Mesenchymal stem cell (in vitro differentiated cells and primary cell): ENCODE measurements around the gene ERGIC3.

Experiments
- DNase-seq: peaks from one replicate; pipeline ENCODE4 v3.0.0-alpha.2; 2013
- H2AFZ ChIP-seq: one replicate; pipeline ENCODE4 v1.6.1; 2013; ENCODE audit warnings: low read depth, mild to moderate bottlenecking, control low read depth, inconsistent platforms, low read length, moderate library complexity
- H2AK5ac ChIP-seq: 2 replicates; pipeline ENCODE4 v1.6.1; 2013; ENCODE audit warnings: low read length, moderate library complexity, mild to moderate bottlenecking, inconsistent platforms; ENCODE audit not compliant: severe bottlenecking
- H2BK120ac ChIP-seq: one replicate; pipeline ENCODE4 v1.6.1; 2013; ENCODE audit warnings: low read depth, mild to moderate bottlenecking, inconsistent platforms, low read length, moderate library complexity
- H2BK12ac ChIP-seq, 2 experiments: one replicate each; pipeline ENCODE4 v1.6.1; 2013; ENCODE audit warnings: inconsistent platforms in 2 of 2, low read length in 2 of 2, mild to moderate bottlenecking in 2 of 2, moderate library complexity in 2 of 2, control low read depth in 1 of 2
- H2BK15ac ChIP-seq: one replicate; pipeline ENCODE4 v1.6.1; 2013; ENCODE audit warnings: mild to moderate bottlenecking, low read depth, inconsistent platforms; ENCODE audit not compliant: poor library complexity, severe bottlenecking
- H2BK5ac ChIP-seq: 2 replicates; pipeline ENCODE4 v1.6.1; 2013; ENCODE audit warnings: low read depth, mild to moderate bottlenecking, low read length, control low read depth, inconsistent platforms; ENCODE audit not compliant: poor library complexity, severe bottlenecking
- H3K14ac ChIP-seq, 2 experiments: one replicate each; pipeline ENCODE4 v1.6.1; 2013; ENCODE audit warnings: inconsistent platforms in 2 of 2, low read length in 2 of 2, control low read depth in 1 of 2, mild to moderate bottlenecking in 1 of 2, moderate library complexity in 1 of 2
- H3K18ac ChIP-seq, 2 experiments: one replicate each; pipeline ENCODE4 v1.6.1; 2013; ENCODE audit warnings: inconsistent platforms in 2 of 2, low read length in 2 of 2, control low read depth in 1 of 2, low read depth in 1 of 2, mild to moderate bottlenecking in 1 of 2
- H3K23ac ChIP-seq, 2 experiments: one replicate each; pipeline ENCODE4 v1.6.1; 2013; ENCODE audit warnings: inconsistent platforms in 2 of 2, low read length in 2 of 2, mild to moderate bottlenecking in 2 of 2, moderate library complexity in 2 of 2, control low read depth in 1 of 2
- H3K27ac ChIP-seq: 2 replicates; pipeline ENCODE4 v1.5.1; 2013; ENCODE audit warnings: mild to moderate bottlenecking, moderate library complexity, low read length, control low read depth, inconsistent platforms; ENCODE audit not compliant: poor library complexity, severe bottlenecking
- H3K27me3 ChIP-seq, 2 experiments: 2 replicates each; pipeline versions ENCODE4 v1.6.1 to v1.7.0; 2013; ENCODE audit warnings: low read length in 2 of 2, mild to moderate bottlenecking in 2 of 2, moderate library complexity in 2 of 2, control low read depth in 1 of 2, inconsistent platforms in 1 of 2; ENCODE audit not compliant: control insufficient read depth in 1 of 2, insufficient read depth in 1 of 2
- H3K36me3 ChIP-seq, 2 experiments: 2 replicates each; pipeline versions ENCODE4 v1.6.1 to v1.7.0; 2013; ENCODE audit warnings: low read length in 2 of 2, control low read depth in 1 of 2, inconsistent platforms in 1 of 2, low read depth in 1 of 2, mild to moderate bottlenecking in 1 of 2; ENCODE audit not compliant: insufficient read depth in 2 of 2, control insufficient read depth in 1 of 2
- H3K4ac ChIP-seq, 2 experiments: one replicate each; pipeline ENCODE4 v1.6.1; 2013; ENCODE audit warnings: inconsistent platforms in 2 of 2, low read length in 2 of 2, mild to moderate bottlenecking in 2 of 2, moderate library complexity in 2 of 2, control low read depth in 1 of 2, low read depth in 1 of 2
- H3K4me1 ChIP-seq: 2 replicates; pipeline ENCODE4 v1.6.1; 2013; ENCODE audit warnings: low read depth, low read length, control low read depth; ENCODE audit not compliant: control insufficient read depth, insufficient read depth
- H3K4me2 ChIP-seq: 2 replicates; pipeline ENCODE4 v1.6.1; 2013; ENCODE audit warnings: low read length, mild to moderate bottlenecking, inconsistent platforms; ENCODE audit not compliant: poor library complexity, severe bottlenecking
- H3K4me3 ChIP-seq, 2 experiments: 2 replicates each; pipeline versions ENCODE4 v1.5.1 to v1.7.0; 2013; ENCODE audit warnings: low read length in 2 of 2, mild to moderate bottlenecking in 2 of 2, control low read depth in 1 of 2, low read depth in 1 of 2; ENCODE audit not compliant: insufficient read depth in 1 of 2
- H3K79me1 ChIP-seq: replicated peaks from 2 replicates; pipeline ENCODE4 v1.6.1; 2013; ENCODE audit warnings: mild to moderate bottlenecking, control low read depth, low read length, inconsistent platforms; ENCODE audit not compliant: poor library complexity, severe bottlenecking
- H3K9ac ChIP-seq: 2 replicates; pipeline ENCODE4 v1.7.0; 2013; ENCODE audit warnings: mild to moderate bottlenecking, low read length, moderate library complexity
- H3K9me3 ChIP-seq: 2 replicates; pipeline ENCODE4 v1.7.0; 2013; ENCODE audit warnings: mild to moderate bottlenecking, low read length; ENCODE audit not compliant: control insufficient read depth
- H4K8ac ChIP-seq: one replicate; pipeline ENCODE4 v1.6.1; 2013; ENCODE audit warnings: inconsistent platforms, mild to moderate bottlenecking, low read length, moderate library complexity
- H4K91ac ChIP-seq: one replicate; pipeline ENCODE4 v1.6.1; 2013; ENCODE audit warnings: mild to moderate bottlenecking, low read length, inconsistent platforms
- WGBS: methylation state at CpG from one replicate; pipeline ENCODE4 v1.1.7; 2013; ENCODE audit warnings: mixed read lengths; 5-methylcytosine and 5-hydroxymethylcytosine counted together

Gene ERGIC3

DNA sequence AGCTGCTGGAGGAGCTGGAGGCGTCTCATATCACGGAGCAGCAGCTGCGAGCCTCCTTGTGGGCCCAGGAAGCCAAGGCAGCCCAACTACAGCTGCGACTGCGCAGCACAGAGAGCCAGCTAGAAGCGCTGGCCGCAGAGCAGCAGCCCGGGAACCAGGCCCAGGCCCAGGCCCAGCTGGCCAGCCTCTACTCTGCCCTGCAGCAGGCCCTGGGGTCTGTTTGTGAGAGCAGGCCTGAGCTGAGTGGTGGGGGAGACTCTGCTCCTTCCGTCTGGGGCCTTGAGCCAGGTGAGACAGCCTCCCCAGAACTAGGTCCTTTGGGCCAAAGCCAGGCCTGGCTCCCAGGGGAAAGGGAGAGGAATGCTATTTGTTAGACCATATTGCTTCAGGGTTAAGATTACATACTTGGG is 44.1 kb upstream of the ERGIC3 start:
- 95% methylated on average over 9 of the region's 9 CpGs for WGBS
- H3K9me3 ChIP-seq, result no peaks in the 10 kb centered on the region
- no peak overlapping the region for H4K8ac ChIP-seq
- no peak overlapping the region for H3K14ac ChIP-seq
- no peak overlapping the region for H3K18ac ChIP-seq
- H2AFZ ChIP-seq, result no peak overlapping the region
- peaks cover 74 to 96% of the 10 kb centered on the region in 2 experiments for H3K36me3 ChIP-seq
- H2BK15ac ChIP-seq, result no peak overlapping the region
- H4K91ac ChIP-seq, result no peak overlapping the region
- H3K4me1 ChIP-seq, result no peaks in the 10 kb centered on the region
- H3K23ac ChIP-seq, result no peak overlapping the region
- peak overlapping the region; percentile 78 for H3K9ac ChIP-seq
- peaks cover 26% of the 10 kb centered on the region for H3K79me1 ChIP-seq
- H2BK5ac ChIP-seq, result no peak overlapping the region
- no peak overlapping the region for H2BK120ac ChIP-seq
- DNase-seq, result no peak
- H2AK5ac ChIP-seq, result no peak overlapping the region
- H3K27me3 ChIP-seq, result no peaks in the 10 kb centered on the region
- no peak overlapping the region for H3K4me2 ChIP-seq
- H3K27ac ChIP-seq, result no peak overlapping the region
- H3K4ac ChIP-seq, result no peak overlapping the region
- no peak overlapping the region for H2BK12ac ChIP-seq
- H3K4me3 ChIP-seq, result no peak overlapping the region

DNA sequence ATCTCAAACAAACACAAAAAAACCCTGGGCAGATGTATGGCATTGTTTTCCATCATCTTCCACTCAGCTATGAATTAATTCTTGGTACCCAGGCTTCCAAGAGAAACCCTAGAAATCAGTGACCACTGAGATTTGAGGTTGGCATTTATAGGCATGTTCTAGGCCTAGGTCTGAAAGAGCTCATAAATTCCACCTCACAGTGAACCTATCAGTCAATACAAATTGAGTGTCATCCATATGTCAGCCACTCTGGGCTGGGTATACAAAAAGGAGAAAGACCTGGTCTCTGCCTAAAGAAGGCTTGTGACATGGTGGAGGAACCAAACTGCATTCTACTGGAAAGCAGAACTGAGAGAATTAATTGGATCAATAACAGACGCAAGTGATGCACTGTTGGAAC is 42.6 kb upstream of the ERGIC3 start:
- Histone ChIP-seq H3K4me3 (no peak overlapping the region), H2BK12ac (no peak overlapping the region), H3K36me3 (peaks cover 77 to 96% of the 10 kb centered on the region in 2 experiments), H3K9me3 (no peaks in the 10 kb centered on the region), H3K27me3 (no peaks in the 10 kb centered on the region), H4K8ac (no peak overlapping the region), H3K9ac (no peak overlapping the region), H2BK15ac (no peak overlapping the region), H3K79me1 (peaks cover 26% of the 10 kb centered on the region), H2AK5ac (no peak overlapping the region), H4K91ac (no peak overlapping the region), H3K23ac (no peak overlapping the region), H3K27ac (no peak overlapping the region), H2BK120ac (no peak overlapping the region), H2AFZ (no peak overlapping the region), H3K4me1 (no peaks in the 10 kb centered on the region), H3K4me2 (no peak overlapping the region), H2BK5ac (no peak overlapping the region), H3K4ac (no peak overlapping the region), H3K18ac (no peak overlapping the region), H3K14ac (no peak overlapping the region)
- DNase-seq, result no peak
- 95% methylated on average over 1 of the region's 1 CpG for WGBS

DNA sequence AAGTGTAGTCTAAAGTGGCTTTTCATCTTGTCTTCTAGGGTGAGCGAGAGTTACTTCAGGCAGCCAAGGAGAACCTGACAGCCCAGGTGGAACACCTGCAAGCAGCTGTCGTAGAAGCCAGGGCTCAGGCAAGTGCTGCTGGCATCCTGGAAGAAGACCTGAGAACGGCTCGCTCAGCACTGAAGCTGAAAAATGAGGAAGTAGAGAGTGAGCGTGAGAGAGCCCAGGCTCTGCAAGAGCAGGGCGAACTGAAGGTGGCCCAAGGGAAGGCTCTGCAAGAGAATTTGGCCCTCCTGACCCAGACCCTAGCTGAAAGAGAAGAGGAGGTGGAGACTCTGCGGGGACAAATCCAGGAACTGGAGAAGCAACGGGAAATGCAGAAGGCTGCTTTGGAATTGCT is 39.5 kb upstream of the ERGIC3 start:
- Histone ChIP-seq H3K4me1 (peaks cover 3% of the 10 kb centered on the region), H3K14ac (no peak overlapping the region), H3K18ac (no peak overlapping the region), H2BK12ac (no peak overlapping the region), H3K79me1 (peaks cover 41% of the 10 kb centered on the region), H3K36me3 (peaks cover 71 to 95% of the 10 kb centered on the region in 2 experiments), H3K9me3 (no peaks in the 10 kb centered on the region), H3K9ac (no peak overlapping the region), H3K4me3 (no peak overlapping the region), H2BK15ac (no peak overlapping the region), H4K91ac (no peak overlapping the region), H2BK120ac (no peak overlapping the region), H3K4me2 (no peak overlapping the region), H3K27ac (no peak overlapping the region), H2AFZ (no peak overlapping the region), H2BK5ac (no peak overlapping the region), H3K4ac (no peak overlapping the region), H3K23ac (no peak overlapping the region), H4K8ac (no peak overlapping the region), H2AK5ac (no peak overlapping the region), H3K27me3 (no peaks in the 10 kb centered on the region)
- DNase-seq, result no peak
- 98% methylated on average over 8 of the region's 8 CpGs for WGBS

DNA sequence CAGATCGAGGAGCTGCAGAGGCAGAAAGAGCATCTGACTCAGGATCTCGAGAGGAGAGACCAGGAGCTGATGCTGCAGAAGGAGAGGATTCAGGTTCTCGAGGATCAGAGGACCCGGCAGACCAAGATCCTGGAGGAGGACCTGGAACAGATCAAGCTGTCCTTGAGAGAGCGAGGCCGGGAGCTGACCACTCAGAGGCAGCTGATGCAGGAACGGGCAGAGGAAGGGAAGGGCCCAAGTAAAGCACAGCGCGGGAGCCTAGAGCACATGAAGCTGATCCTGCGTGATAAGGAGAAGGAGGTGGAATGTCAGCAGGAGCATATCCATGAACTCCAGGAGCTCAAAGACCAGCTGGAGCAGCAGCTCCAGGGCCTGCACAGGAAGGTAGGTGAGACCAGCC is 38.6 kb upstream of the ERGIC3 start:
- Histone ChIP-seq H3K14ac (no peak overlapping the region), H3K27ac (no peak overlapping the region), H3K9ac (no peak overlapping the region), H2BK5ac (no peak overlapping the region), H3K4ac (no peak overlapping the region), H3K79me1 (peaks cover 46% of the 10 kb centered on the region), H3K18ac (no peak overlapping the region), H3K4me3 (no peak overlapping the region), H2AFZ (no peak overlapping the region), H2BK15ac (no peak overlapping the region), H4K8ac (no peak overlapping the region), H3K4me1 (peaks cover 5% of the 10 kb centered on the region), H3K23ac (no peak overlapping the region), H2BK120ac (no peak overlapping the region), H3K36me3 (peaks cover 72 to 98% of the 10 kb centered on the region in 2 experiments), H3K4me2 (no peak overlapping the region), H2AK5ac (no peak overlapping the region), H4K91ac (no peak overlapping the region), H2BK12ac (no peak overlapping the region), H3K27me3 (no peaks in the 10 kb centered on the region), H3K9me3 (no peaks in the 10 kb centered on the region)
- no peak for DNase-seq
- WGBS, result 96% methylated on average over 10 of the region's 10 CpGs
